ENCODE measurements around the gene EYS.

GRCh38 chr6:64904616-64905015, 802.4 kb downstream of the EYS start:
- no peak for TF ChIP-seq CTCF (IDR thresholded peaks at IDR 0.05)
- no peak for TF ChIP-seq POLR2A (IDR thresholded peaks at IDR 0.05)
